ENCODE measurements around the gene S100A7A. TPM values are rescaled to one million over a fixed set of nuclear protein-coding genes. Genes with fewer than 3 reads are reported as not detected.

The S100A7A gene
- total and polyA plus RNA-seq, 10 of the 15 experiments (the other 5 are each of a cell fraction or from before 2014, with no cell fraction given), result not detected

GRCh38 chr1:153432874-153433681 lies 16.8 kb downstream of the S100A7A start:
- TF ChIP-seq CHD4 (IDR thresholded peaks at IDR 0.05) (no peak), NR2C2 (IDR thresholded peaks at IDR 0.05; ENCODE audit: borderline replicate concordance, control insufficient read depth, insufficient read length, low read depth) (no peak), ATF3 (IDR thresholded peaks at IDR 0.05; ENCODE audit: borderline replicate concordance, extremely low read depth, low read depth, low read length) (no peak), ASH2L (IDR thresholded peaks at IDR 0.05; ENCODE audit: borderline replicate concordance, low read depth) (no peak), ZNF384 (IDR thresholded peaks at IDR 0.05; ENCODE audit: borderline replicate concordance, low read depth, low read length) (no peak), RAD51 (IDR thresholded peaks at IDR 0.05) (no peak), KDM1A (IDR thresholded peaks at IDR 0.05; ENCODE audit: borderline replicate concordance) (no peak)
- no TSS peak for BruUV-seq (replicated peaks)
- RAD21 ChIA-PET (ENCODE audit: unreplicated experiment), result no interaction called here
- CTCF ChIA-PET, result no interaction called here
- no peaks in the 10 kb centered on the region for H3K79me2 ChIP-seq (ENCODE audit: control insufficient read depth, insufficient read depth, low read length)
- in situ Hi-C loops (cut with MboI) (no loop called here), intact Hi-C loops (cut with micrococcal nuclease; ENCODE audit: unreplicated experiment) (no loop called here)
- no peaks in the 10 kb centered on the region for H3K4me1 ChIP-seq (ENCODE audit: control insufficient read depth, insufficient read depth, low read length)
- no peaks in the 10 kb centered on the region for H4K20me1 ChIP-seq (ENCODE audit: control insufficient read depth, insufficient read depth)
- WGBS (ENCODE audit: insufficient coverage, insufficient replicate concordance, low lambda C conversion rate, missing lambda C conversion rate), result 25% methylated on average over 9 of the region's 9 CpGs
- SMC1A ChIA-PET (ENCODE audit: uncharacterized antibody, unreplicated experiment), result no interaction called here
- no peak overlapping the region for H3K4me2 ChIP-seq (ENCODE audit: control insufficient read depth, insufficient read depth)
- no peak overlapping the region for H3K9ac ChIP-seq (ENCODE audit: control insufficient read depth, insufficient read depth, low read length)
- H3K36me3 ChIP-seq (ENCODE audit: control insufficient read depth in 2 of 2, insufficient read depth in 2 of 2, low read length in 1 of 2), result no peaks in the 10 kb centered on the region
- POLR2A ChIA-PET, result no interaction called here
- no peak for ATAC-seq
- H3K9me3 ChIP-seq (replicated peaks; ENCODE audit: control insufficient read depth, insufficient read depth, low read length), result no peaks in the 10 kb centered on the region
- H3K27me3 ChIP-seq (replicated peaks in 1 of 2; ENCODE audit: control insufficient read depth in 2 of 2, insufficient read depth in 2 of 2, low read length in 1 of 2), result no peaks in the 10 kb centered on the region; a peak in 2 of 4 replicates
- no peak for DNase-seq (ENCODE audit: low read depth, low spot score)
- H3K4me3 ChIP-seq, result no peak overlapping the region
- FAIRE-seq, result no peak
- H3K27ac ChIP-seq (ENCODE audit: control insufficient read depth, insufficient read depth), result no peak overlapping the region
- no peak overlapping the region for H2AFZ ChIP-seq (ENCODE audit: control insufficient read depth, low read depth, low read length)

All from GM12878 (cell line).